Measurements from ENCODE around the gene GPC6. TPM values are rescaled to one million over a fixed set of nuclear protein-coding genes. Genes with fewer than 3 reads are reported as not detected.

Gene GPC6
- total and polyA plus RNA-seq, 2 donors (not counting 1 experiment from before 2014, with no cell fraction given), result not detected

DNA sequence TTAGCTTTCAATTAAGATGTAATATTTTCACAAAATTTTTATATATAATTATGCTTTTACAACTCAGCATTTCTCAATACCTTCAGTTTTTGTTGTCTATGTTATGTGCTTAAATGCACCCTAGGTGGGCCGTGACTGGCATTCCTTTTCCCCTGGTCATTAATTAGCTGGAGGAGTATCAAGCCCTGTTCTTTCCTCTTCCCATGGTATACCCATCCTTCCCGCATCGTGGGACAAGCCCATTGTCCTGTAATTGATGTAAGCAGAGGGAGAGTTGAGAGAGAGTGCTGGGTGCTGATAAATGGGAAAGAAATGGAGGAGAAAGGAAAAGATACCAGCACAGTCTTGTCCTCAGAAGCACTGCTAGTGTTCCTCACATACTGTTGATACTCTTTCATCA lies 591.7 kb downstream of the GPC6 start:
- TF ChIP-seq, protein P1, sequence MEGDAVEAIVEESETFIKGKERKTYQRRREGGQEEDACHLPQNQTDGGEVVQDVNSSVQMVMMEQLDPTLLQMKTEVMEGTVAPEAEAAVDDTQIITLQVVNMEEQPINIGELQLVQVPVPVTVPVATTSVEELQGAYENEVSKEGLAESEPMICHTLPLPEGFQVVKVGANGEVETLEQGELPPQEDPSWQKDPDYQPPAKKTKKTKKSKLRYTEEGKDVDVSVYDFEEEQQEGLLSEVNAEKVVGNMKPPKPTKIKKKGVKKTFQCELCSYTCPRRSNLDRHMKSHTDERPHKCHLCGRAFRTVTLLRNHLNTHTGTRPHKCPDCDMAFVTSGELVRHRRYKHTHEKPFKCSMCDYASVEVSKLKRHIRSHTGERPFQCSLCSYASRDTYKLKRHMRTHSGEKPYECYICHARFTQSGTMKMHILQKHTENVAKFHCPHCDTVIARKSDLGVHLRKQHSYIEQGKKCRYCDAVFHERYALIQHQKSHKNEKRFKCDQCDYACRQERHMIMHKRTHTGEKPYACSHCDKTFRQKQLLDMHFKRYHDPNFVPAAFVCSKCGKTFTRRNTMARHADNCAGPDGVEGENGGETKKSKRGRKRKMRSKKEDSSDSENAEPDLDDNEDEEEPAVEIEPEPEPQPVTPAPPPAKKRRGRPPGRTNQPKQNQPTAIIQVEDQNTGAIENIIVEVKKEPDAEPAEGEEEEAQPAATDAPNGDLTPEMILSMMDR (IDR thresholded peaks at IDR 0.05), result no peak
- no peak for TF ChIP-seq EZH2 (IDR thresholded peaks at IDR 0.05; ENCODE audit: borderline replicate concordance, insufficient read depth, low read depth, low read length, poor library complexity, severe bottlenecking)
- Histone ChIP-seq H3K4me1 (ENCODE audit: control insufficient read depth in 2 of 2, insufficient read depth in 2 of 2, low read length in 2 of 2) (no peaks in the 10 kb centered on the region), H3K27me3 (replicated peaks in 1 of 4; ENCODE audit: control extremely low read depth in 1 of 4, control insufficient read depth in 3 of 4, insufficient read depth in 4 of 4, low read length in 3 of 4) (no peaks in the 10 kb centered on the region), H3K4me3 (ENCODE audit: control extremely low read depth in 1 of 5, extremely low read depth in 1 of 5, insufficient read depth in 1 of 5, low read depth in 2 of 5, low read length in 4 of 5) (no peak overlapping the region), H3K9ac (ENCODE audit: low read length) (no peak overlapping the region), H3K36me3 (replicated peaks in 1 of 2; ENCODE audit: control extremely low read depth in 1 of 2, control insufficient read depth in 1 of 2, extremely low read depth in 1 of 2, insufficient read depth in 2 of 2, low read length in 1 of 2) (no peaks in the 10 kb centered on the region), H3K79me2 (ENCODE audit: control insufficient read depth, insufficient read depth, low read length) (no peaks in the 10 kb centered on the region), H3K9me3 (ENCODE audit: control extremely low read depth in 1 of 3, control insufficient read depth in 2 of 3, insufficient read depth in 1 of 3, low read length in 2 of 3) (no peaks in the 10 kb centered on the region), H3K4me2 (replicated peaks; ENCODE audit: low read depth, low read length, poor library complexity, severe bottlenecking) (no peak overlapping the region), H4K20me1 (ENCODE audit: control insufficient read depth, insufficient read depth, low read length, poor library complexity, severe bottlenecking) (no peaks in the 10 kb centered on the region), H3K27ac (ENCODE audit: low read length in 2 of 2) (no peak overlapping the region), H2AFZ (ENCODE audit: insufficient read depth, low read depth, low read length, poor library complexity, severe bottlenecking) (no peak overlapping the region)
- Mint-ChIP-seq H3K4me3 (no peak overlapping the region), H3K9me3 (ENCODE audit: insufficient read depth) (no peaks in the 10 kb centered on the region), H3K4me1 (no peaks in the 10 kb centered on the region), H3K27ac (no peak overlapping the region), H3K27me3 (no peaks in the 10 kb centered on the region)
- intact Hi-C loops (cut with micrococcal nuclease), result no loop called here
- ChIA-PET CTCF (no interaction called here), POLR2A (no interaction called here)
- ATAC-seq (ENCODE audit: low read depth) (no peak), DNase-seq (no peak)
- no CpG with 5 or more reads among the region's 3 CpGs for WGBS (ENCODE audit: insufficient coverage)

DNA sequence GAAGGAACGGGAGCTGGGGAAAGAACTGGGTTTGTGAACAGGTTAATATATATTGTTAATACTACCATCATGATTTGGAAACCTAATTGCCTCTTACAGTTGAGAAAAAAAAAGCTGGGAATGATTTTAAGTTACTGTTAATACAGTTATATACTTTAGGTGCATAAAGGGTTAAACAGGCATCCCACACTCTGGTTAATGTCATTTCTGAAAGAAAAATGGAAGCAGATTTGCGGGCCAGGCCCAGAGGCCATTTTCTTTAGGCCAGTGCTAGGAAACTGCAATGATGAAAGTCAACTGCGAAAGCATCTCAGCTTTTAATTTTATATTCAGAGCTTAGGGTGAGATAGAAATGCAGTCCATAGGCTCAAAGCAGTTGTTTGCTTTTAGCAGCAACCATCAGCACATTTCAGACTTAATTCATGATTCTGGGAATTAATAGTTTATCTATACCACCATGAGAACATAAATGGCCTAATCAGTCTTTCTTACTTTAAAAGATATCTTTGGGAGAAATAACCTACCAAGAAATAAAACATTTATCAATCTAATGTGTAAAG lies 592.8 kb downstream of the GPC6 start:
- no peak overlapping the region for H3K27ac Mint-ChIP-seq
- Histone ChIP-seq H3K4me1 (ENCODE audit: control insufficient read depth in 2 of 2, insufficient read depth in 2 of 2, low read length in 2 of 2) (no peaks in the 10 kb centered on the region), H3K4me3 (ENCODE audit: control extremely low read depth in 1 of 5, extremely low read depth in 1 of 5, insufficient read depth in 1 of 5, low read depth in 2 of 5, low read length in 4 of 5) (no peak overlapping the region), H2AFZ (ENCODE audit: insufficient read depth, low read depth, low read length, poor library complexity, severe bottlenecking) (no peak overlapping the region), H3K79me2 (ENCODE audit: control insufficient read depth, insufficient read depth, low read length) (no peaks in the 10 kb centered on the region), H3K9me3 (ENCODE audit: control extremely low read depth in 1 of 3, control insufficient read depth in 2 of 3, insufficient read depth in 1 of 3, low read length in 2 of 3) (no peaks in the 10 kb centered on the region), H3K9ac (ENCODE audit: low read length) (no peak overlapping the region), H3K36me3 (replicated peaks in 1 of 2; ENCODE audit: control extremely low read depth in 1 of 2, control insufficient read depth in 1 of 2, extremely low read depth in 1 of 2, insufficient read depth in 2 of 2, low read length in 1 of 2) (no peaks in the 10 kb centered on the region), H3K27ac (ENCODE audit: low read length in 2 of 2) (no peak overlapping the region), H3K27me3 (replicated peaks in 1 of 4; ENCODE audit: control extremely low read depth in 1 of 4, control insufficient read depth in 3 of 4, insufficient read depth in 4 of 4, low read length in 3 of 4) (no peaks in the 10 kb centered on the region), H3K4me2 (replicated peaks; ENCODE audit: low read depth, low read length, poor library complexity, severe bottlenecking) (no peak overlapping the region), H4K20me1 (ENCODE audit: control insufficient read depth, insufficient read depth, low read length, poor library complexity, severe bottlenecking) (no peaks in the 10 kb centered on the region)
- WGBS (ENCODE audit: insufficient coverage), result 100% methylated on average over 2 of the region's 3 CpGs
- DNase-seq (no peak), ATAC-seq (ENCODE audit: low read depth) (no peak)
- H3K4me1 Mint-ChIP-seq, result no peaks in the 10 kb centered on the region
- intact Hi-C loops (cut with micrococcal nuclease), result no loop called here
- no peaks in the 10 kb centered on the region for H3K9me3 Mint-ChIP-seq (ENCODE audit: insufficient read depth)
- POLR2A ChIA-PET, result no interaction called here
- CTCF ChIA-PET, result interaction anchor here (0.7 kb wide), 1 partner anchor 13 kb away, joined by 3 read pairs; no protein-coding TSS in a partner anchor
- no peaks in the 10 kb centered on the region for H3K27me3 Mint-ChIP-seq
- H3K4me3 Mint-ChIP-seq, result no peak overlapping the region
- TF ChIP-seq, protein P1 (IDR thresholded peaks at IDR 0.05), result no peak
- no peak for TF ChIP-seq EZH2 (IDR thresholded peaks at IDR 0.05; ENCODE audit: borderline replicate concordance, insufficient read depth, low read depth, low read length, poor library complexity, severe bottlenecking)

Measured in B cell (primary cell).